GM13976 (cell line): ENCODE data around the gene MILR1.
"Not testable (repeated sequence)": the region's sequence is repeated elsewhere in the genome, so short reads cannot be mapped to it uniquely, and the experiment has no call there.

Experiments used
- DNase-seq: peaks from one replicate; pipeline ENCODE4 v3.0.0; 2012; ENCODE audit warnings: low spot score
- CTCF ChIP-seq: IDR thresholded peaks from 2 replicates; pipeline ENCODE4 v1.5.1; 2012; ENCODE audit warnings: borderline replicate concordance, mild to moderate bottlenecking; ENCODE audit not compliant: insufficient read depth; ENCODE audit errors: extremely low read depth, missing control alignments, control extremely low read depth
- in situ Hi-C: fragments of 300-500 bp; cut with MboI; formaldehyde crosslinking; loops from one replicate; pipeline ENCODE4 v1.12.0; 2022; ENCODE audit warnings: low sequenced_read_pairs, mixed read lengths, inconsistent platforms; ENCODE audit not compliant: unreplicated experiment

The MILR1 gene

GRCh38 chr17:64458756-64459155, 9.8 kb downstream of the MILR1 start:
- DNase-seq: no peak
- in situ Hi-C loops: no loop called here
- no peak for TF ChIP-seq CTCF

- DNase-seq: no peak
- TF ChIP-seq CTCF: no peak
- in situ Hi-C loops: no loop called here
Measured at GRCh38 chr17:64459284-64459747, 10.4 kb downstream of the MILR1 start.

- in situ Hi-C loops, DNase-seq: not testable (repeated sequence)
Measured at GRCh38 chr17:64459818-64460217, 10.9 kb downstream of the MILR1 start.

- in situ Hi-C loops: no loop called here
- no peak for TF ChIP-seq CTCF
- DNase-seq: no peak
Measured at GRCh38 chr17:64460955-64461354, 12.0 kb downstream of the MILR1 start.

- in situ Hi-C loops: no loop called here
- no peak for DNase-seq
- TF ChIP-seq CTCF: no peak
Measured at GRCh38 chr17:64461788-64462187, 12.9 kb downstream of the MILR1 start.

- TF ChIP-seq CTCF: no peak
- in situ Hi-C loops: no loop called here
- no peak for DNase-seq
Measured at GRCh38 chr17:64466019-64466735, 17.3 kb downstream of the MILR1 start.

- in situ Hi-C loops: not testable (repeated sequence)
Measured at GRCh38 chr17:64466834-64467233, 17.9 kb downstream of the MILR1 start.

GRCh38 chr17:64470625-64471024, 21.7 kb downstream of the MILR1 start:
- no peak for TF ChIP-seq CTCF
- in situ Hi-C loops: no loop called here
- no peak for DNase-seq

More at GRCh38 chr17:64466834-64467233, 17.9 kb downstream of the MILR1 start:
- not testable (repeated sequence) for DNase-seq
